GM21529 (cell line): ENCODE results near the gene ETV4.

ENCODE experiments used
- ATAC-seq: cut with Tn5 transposase; IDR thresholded peaks from one replicate; pipeline ENCODE4 v1.9.1; 2021; ENCODE audit not compliant: unreplicated experiment

The ETV4 gene

GRCh38 chr17:43547189-43547550 lies 1.0 kb upstream of the ETV4 start:
- ATAC-seq: no peak

- ATAC-seq: no peak
Measured at GRCh38 chr17:43545383-43545632, 832 bp downstream of the ETV4 start.

- no peak for ATAC-seq
Measured at GRCh38 chr17:43543771-43544575, 2.2 kb downstream of the ETV4 start.

GRCh38 chr17:43543300-43543699 lies 2.8 kb downstream of the ETV4 start:
- ATAC-seq: no peak

GRCh38 chr17:43542859-43543258 lies 3.3 kb downstream of the ETV4 start:
- ATAC-seq: no peak

DNA sequence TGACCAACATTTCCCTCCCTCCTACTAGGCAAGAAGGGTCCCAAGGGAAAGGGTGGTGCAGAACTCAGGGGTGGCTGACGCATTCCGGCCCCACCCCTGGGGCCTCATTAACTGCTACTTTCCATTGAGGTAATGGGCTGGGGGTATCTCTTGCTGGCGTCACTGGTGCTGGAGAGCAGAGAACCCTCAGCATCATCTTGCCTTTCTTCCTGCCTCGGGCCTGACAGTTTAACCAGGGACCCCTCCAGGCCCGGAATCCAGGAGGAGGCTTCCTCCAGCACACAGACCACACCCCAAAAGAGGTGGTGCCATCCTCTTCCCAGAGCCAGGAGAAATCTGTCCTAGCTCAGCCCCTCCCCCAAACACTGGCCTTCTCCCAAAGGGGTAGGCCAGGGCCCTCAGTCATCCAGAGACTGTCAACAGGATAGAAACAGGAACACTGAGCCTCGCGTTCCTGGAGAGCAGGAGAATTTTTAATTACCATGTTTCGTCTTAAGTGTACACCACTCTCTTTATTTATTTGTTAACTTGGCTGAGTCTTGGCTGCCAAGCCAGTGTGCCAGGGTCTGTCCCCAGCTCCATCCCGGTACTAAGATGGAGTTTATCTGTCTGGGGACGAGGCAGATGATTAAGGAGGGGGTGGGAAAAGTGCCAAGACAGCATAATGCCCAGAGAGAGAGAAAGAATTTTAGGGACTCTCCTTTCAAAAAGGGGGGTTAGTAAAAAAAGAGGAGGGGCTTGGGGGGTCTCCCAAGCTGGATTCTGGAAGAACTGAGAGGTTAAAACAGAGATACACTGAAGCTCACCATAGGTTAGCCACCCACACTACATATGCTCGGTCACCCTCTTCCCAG lies 5.1 kb downstream of the ETV4 start:
- ATAC-seq: no peak

GRCh38 chr17:43536236-43536992 lies 9.7 kb downstream of the ETV4 start:
- no peak for ATAC-seq

GRCh38 chr17:43534909-43535308 lies 11.2 kb downstream of the ETV4 start:
- no peak for ATAC-seq

- no peak for ATAC-seq
Measured at GRCh38 chr17:43533699-43534098, 12.4 kb downstream of the ETV4 start.

DNA sequence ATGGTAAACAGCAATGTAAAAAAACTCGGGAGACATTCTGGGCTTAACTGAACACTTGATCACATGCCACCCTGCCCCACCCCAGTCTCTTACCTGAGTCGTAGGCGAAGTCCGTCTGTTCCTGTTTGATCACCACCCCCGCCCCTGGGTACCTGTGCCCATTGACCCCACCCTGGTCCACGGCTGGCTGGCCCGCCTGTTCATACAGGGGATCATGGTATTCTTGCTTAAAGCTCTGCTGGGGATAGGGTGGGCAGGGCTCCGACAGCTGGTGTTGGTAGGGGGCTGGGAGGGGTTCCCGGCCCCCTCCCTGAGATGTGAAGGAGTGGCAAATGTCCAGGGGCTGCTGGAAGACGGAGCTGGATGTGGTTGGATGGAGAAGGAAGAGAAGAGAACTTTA lies 13.6 kb downstream of the ETV4 start:
- ATAC-seq: no peak

DNA sequence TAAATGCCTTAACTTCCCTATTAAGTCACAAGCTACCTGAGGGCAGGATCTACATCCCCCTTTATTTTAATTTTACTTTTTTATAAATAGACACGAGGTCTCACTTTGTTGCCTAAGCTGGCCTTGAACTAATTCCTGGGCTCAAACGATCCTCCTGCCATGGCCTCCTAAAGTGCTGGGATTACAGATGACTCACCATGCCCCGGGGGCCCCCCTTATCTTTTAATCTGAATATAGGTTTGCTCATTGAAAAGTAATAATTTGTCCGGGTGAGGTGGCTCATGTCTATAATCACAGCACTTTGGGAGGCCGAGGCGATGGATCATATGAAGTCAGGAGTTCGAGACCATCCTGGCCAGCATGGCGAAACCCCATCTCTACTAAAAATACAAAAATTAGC lies 14.2 kb downstream of the ETV4 start:
- ATAC-seq: no peak

DNA sequence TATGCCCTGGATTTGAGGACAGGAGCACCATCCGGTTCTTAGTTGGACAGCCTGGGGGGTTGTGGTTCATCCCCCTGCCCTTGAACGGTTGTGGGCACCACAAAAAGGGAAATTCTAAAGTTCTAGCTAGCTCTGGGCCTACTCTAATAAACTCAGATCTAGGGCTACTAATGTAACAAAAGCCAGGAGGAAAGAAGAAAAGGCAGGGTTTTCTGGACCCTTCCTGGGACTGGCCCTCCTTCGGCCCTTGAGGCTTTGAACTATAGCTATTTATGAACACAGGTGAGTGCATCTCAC lies 15.1 kb downstream of the ETV4 start:
- ATAC-seq: no peak

GRCh38 chr17:43530288-43531081 lies 15.7 kb downstream of the ETV4 start:
- no peak for ATAC-seq

GRCh38 chr17:43529947-43530287 lies 16.2 kb downstream of the ETV4 start:
- no peak for ATAC-seq

DNA sequence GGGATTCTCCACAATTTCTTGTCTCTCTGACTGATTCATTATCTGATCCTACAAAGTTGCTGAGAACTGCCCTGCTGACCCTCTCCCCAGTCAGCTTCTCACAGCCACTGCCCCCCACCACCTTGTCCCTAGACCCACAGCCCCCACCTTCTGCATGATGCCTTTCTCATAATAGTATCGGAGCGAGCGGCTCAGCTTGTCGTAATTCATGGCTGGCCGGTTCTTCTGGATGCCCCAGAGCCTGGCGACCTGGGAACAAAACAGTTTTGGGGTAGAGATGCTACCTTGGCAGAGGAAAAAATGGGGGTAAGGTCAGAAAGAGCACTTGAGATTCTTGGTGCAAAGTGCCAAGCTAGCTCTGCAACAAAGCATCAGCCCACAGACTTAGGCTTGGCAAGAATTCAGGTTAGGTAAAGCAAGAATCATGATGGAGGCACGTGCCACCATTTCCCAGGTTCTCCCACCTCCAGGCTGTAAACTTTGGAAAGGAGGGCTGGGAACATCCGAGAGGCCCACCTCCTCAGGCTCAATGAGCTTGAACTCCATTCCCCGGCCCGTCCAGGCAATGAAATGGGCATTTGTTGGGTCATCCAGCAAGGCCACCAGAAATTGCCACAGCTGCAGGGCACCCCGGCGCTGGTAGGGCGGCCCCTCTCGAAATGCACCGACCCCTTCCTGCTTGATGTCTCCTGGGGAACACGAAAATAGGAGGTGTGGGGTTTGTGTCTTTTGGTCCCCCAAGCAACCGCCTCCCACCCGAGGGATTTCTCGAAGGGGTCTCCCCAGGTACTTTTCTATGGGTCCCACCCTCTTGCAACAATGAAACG lies 16.9 kb downstream of the ETV4 start:
- ATAC-seq: no peak

DNA sequence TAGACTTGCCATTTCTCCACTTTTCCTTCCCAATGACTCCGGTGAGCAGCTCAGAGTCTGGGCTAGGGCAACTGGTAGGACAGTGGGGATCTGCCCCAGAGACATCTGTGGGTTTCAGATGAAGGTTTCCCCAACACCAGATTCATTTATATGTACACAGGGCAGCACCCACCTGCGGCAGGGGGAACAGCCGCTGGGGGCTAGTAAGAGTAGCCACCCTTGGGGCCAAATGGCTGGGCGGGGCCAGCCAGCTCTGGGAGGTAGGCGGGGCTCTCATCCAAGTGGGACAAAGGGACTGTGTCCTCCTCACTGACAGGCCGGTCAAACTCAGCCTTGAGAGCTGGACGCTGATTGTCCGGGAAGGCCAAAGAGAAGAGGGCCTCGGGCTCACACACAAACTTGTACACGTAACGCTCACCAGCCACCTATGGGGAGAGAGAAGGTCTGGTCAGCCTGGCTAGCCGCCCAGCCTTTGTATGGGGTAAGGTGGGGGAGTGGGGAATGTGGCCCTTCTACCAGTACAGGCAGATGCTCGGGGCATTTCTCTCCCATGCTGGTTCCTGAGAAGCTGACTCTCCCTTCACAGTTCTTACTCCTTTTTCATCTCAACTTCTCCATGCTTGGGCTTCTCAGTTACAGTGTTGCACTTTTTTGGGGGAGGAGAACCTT lies 17.7 kb downstream of the ETV4 start:
- no peak for ATAC-seq

- ATAC-seq: no peak
Measured at GRCh38 chr17:43526886-43527648, 19.1 kb downstream of the ETV4 start.

DNA sequence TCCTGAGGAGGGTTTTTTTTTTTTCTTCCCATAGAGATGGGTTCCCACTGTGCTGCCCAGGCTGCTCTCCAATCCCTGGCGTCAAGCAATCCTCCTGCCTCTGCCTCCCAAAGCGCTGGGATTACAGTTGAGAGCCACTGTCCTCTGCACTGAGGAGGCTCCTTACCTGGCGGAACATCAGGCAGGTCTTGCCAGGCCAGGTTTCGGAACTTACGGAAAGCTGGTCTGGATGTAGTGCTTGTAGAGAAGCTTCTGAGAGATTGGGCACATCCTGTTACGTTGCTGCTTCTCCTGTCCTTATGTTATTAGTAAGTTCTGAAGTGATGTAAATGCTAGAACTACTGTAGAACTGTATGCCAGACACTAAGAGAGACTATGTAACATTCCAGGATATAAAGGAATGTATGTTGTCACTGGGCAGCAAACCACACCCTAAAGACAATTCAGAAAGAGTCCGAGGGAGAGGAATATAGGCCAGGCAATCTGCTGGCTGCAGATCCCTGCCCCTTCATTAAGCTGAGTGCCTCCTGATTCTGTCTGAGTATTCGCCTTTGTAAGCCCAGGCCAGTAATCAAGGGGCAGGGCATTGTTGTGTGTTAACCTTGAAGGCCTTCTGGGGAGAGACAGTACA lies 21.1 kb downstream of the ETV4 start:
- ATAC-seq: no peak

- ATAC-seq: no peak
Measured at GRCh38 chr17:43521389-43521788, 24.8 kb downstream of the ETV4 start.
